Skeletal muscle satellite cell (primary cell): ENCODE data around the gene KCNB1.
A peak's percentile ranks its signal among the peaks of the same experiment; 100 is the strongest.

Experiments used
- H3K27me3 ChIP-seq: 2 replicates; pipeline ENCODE4 v1.7.0; 2013; ENCODE audit warnings: low read length; ENCODE audit not compliant: control insufficient read depth, insufficient read depth
- H3K36me3 ChIP-seq: 2 replicates; pipeline ENCODE4 v1.7.0; 2013; ENCODE audit warnings: mild to moderate bottlenecking, control low read depth, low read length; ENCODE audit not compliant: insufficient read depth
- H3K4me1 ChIP-seq: 2 replicates; pipeline ENCODE4 v1.7.0; 2013; ENCODE audit warnings: low read length; ENCODE audit not compliant: control insufficient read depth, insufficient read depth
- H3K4me2 ChIP-seq: 2 replicates; pipeline ENCODE4 v1.7.0; 2013; ENCODE audit warnings: mild to moderate bottlenecking, low read length
- H3K4me3 ChIP-seq: 2 replicates; pipeline ENCODE4 v1.7.0; 2013; ENCODE audit warnings: low read length
- H3K9ac ChIP-seq: 2 replicates; pipeline ENCODE4 v1.7.0; 2013; ENCODE audit warnings: mild to moderate bottlenecking, low read depth, low read length, moderate library complexity
- H3K9me3 ChIP-seq: replicated peaks from 2 replicates; pipeline ENCODE4 v1.7.0; 2013; ENCODE audit warnings: mild to moderate bottlenecking, control low read depth, low read length

KCNB1 gene

DNA sequence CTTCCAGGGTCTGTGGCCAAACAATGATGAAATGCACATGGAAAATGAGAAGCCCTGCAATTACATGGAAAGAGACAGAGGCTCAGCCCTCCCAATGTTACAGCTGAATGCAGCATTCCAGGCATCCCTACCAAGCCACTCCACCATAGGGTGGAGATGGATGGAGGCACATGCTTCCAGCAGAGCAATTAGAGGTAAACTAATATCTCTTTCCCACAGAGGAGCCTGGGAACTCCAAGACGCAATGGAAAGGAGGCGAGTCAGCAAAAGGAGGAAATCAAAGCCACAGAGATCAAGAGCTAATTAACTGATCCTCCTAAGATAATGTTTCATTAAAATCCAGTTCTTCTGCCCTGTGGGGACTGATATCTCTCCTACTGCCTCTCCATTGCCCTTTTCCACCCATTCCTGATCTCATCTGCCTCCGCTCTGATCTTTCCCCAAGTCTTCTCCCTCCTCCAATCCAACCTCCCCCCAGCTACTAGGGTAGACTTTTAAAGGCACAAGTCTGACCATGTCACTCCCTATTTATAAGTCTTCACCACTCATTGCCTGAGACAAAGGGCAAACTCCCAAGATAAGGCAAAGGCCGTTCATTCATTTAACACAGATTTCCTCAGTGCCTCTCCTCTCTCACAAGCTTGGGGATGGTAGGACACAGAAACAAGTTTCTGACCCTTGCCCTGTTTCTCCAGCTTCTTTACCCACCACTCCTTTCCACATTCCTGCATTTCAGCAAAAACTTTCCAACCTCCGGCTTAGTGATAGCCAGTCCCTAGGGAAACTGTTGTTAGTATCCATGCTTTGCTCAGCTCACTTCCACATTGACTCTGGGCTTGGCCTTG lies 14.3 kb upstream of the KCNB1 start:
- H3K36me3 ChIP-seq: no peaks in the 10 kb centered on the region
- H3K9ac ChIP-seq: no peak overlapping the region
- no peaks in the 10 kb centered on the region for H3K4me1 ChIP-seq
- H3K27me3 ChIP-seq: peaks cover 44% of the 10 kb centered on the region
- no peak overlapping the region for H3K4me3 ChIP-seq
- H3K4me2 ChIP-seq: no peak overlapping the region
- H3K9me3 ChIP-seq: no peaks in the 10 kb centered on the region

GRCh38 chr20:49496043-49496442 lies 13.6 kb upstream of the KCNB1 start:
- Histone ChIP-seq H3K4me1 (no peaks in the 10 kb centered on the region), H3K4me3 (no peak overlapping the region), H3K4me2 (no peak overlapping the region), H3K9ac (no peak overlapping the region), H3K9me3 (no peaks in the 10 kb centered on the region), H3K36me3 (no peaks in the 10 kb centered on the region), H3K27me3 (peaks cover 42% of the 10 kb centered on the region)

DNA sequence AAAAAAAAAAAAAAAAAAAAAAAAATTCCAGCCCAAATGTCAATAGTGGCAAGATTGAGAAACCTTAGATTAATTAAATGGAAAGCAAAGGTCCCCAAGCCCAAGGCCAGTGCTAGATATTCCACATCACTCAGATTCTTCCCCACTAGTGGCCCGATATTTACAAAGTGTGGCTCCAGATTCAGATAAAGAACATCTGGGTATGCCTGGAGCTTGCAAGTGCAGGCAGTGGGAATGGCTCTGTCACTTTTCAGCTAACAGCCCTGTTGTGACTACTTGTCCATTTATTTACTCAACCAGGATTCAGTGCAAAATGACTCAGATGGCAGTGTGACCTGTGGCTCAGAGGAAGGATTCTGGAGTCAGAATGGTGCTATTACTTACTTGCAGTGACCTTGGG lies 8.2 kb upstream of the KCNB1 start:
- Histone ChIP-seq H3K9me3 (no peaks in the 10 kb centered on the region), H3K36me3 (no peaks in the 10 kb centered on the region), H3K9ac (no peak overlapping the region), H3K4me3 (no peak overlapping the region), H3K27me3 (peaks cover 54% of the 10 kb centered on the region), H3K4me2 (no peak overlapping the region), H3K4me1 (no peaks in the 10 kb centered on the region)

DNA sequence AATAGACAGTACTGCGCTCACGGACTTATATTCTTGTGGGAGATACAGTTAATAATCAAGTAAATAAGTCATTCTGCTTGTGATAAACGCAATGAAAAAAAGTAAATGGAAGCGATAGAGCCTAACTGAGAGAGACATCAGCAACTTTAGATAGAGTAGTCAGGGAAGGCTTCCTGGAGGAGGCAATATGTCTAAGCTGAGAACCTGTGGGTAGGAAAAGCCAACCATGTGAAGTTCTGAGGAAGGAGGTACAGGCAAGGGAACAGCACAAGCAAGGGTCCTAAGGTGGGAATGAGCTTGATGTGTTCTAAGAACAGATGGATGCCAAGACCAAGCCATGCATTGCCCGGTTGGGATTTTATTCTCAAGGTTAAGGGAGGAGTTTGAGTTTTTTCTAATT lies 7.2 kb upstream of the KCNB1 start:
- no peak overlapping the region for H3K4me2 ChIP-seq
- no peaks in the 10 kb centered on the region for H3K36me3 ChIP-seq
- no peaks in the 10 kb centered on the region for H3K9me3 ChIP-seq
- H3K4me3 ChIP-seq: no peak overlapping the region
- H3K4me1 ChIP-seq: no peaks in the 10 kb centered on the region
- H3K9ac ChIP-seq: no peak overlapping the region
- H3K27me3 ChIP-seq: peaks cover 62% of the 10 kb centered on the region

DNA sequence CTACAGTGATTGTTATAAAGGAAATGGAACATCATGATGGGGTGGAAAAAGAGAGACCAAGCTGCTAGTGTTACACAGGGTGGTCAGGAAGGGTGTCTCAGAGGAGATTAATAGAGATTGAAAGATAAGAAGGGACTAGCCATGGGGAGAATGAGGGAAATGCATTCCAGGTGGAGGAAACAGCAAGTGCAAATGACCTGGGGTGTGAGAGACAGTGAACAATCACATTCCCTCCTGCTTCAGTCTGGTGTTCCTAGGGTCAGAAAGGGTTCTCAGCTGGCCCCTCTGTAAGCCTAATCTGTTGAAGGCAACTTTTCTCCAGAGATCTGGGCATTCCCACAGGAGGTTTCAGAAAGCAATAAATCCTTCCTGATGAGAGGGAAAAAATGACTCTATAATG lies 3.6 kb upstream of the KCNB1 start:
- H3K36me3 ChIP-seq: no peaks in the 10 kb centered on the region
- H3K9me3 ChIP-seq: no peaks in the 10 kb centered on the region
- H3K27me3 ChIP-seq: peaks cover 52% of the 10 kb centered on the region
- H3K9ac ChIP-seq: no peak overlapping the region
- no peak overlapping the region for H3K4me3 ChIP-seq
- H3K4me2 ChIP-seq: no peak overlapping the region
- peaks cover 8% of the 10 kb centered on the region for H3K4me1 ChIP-seq

- Histone ChIP-seq H3K4me1 (peaks cover 8% of the 10 kb centered on the region), H3K9ac (no peak overlapping the region), H3K27me3 (peaks cover 49% of the 10 kb centered on the region), H3K36me3 (no peaks in the 10 kb centered on the region), H3K9me3 (no peaks in the 10 kb centered on the region), H3K4me3 (no peak overlapping the region), H3K4me2 (no peak overlapping the region)
Observed at GRCh38 chr20:49485563-49485962, 3.1 kb upstream of the KCNB1 start.

DNA sequence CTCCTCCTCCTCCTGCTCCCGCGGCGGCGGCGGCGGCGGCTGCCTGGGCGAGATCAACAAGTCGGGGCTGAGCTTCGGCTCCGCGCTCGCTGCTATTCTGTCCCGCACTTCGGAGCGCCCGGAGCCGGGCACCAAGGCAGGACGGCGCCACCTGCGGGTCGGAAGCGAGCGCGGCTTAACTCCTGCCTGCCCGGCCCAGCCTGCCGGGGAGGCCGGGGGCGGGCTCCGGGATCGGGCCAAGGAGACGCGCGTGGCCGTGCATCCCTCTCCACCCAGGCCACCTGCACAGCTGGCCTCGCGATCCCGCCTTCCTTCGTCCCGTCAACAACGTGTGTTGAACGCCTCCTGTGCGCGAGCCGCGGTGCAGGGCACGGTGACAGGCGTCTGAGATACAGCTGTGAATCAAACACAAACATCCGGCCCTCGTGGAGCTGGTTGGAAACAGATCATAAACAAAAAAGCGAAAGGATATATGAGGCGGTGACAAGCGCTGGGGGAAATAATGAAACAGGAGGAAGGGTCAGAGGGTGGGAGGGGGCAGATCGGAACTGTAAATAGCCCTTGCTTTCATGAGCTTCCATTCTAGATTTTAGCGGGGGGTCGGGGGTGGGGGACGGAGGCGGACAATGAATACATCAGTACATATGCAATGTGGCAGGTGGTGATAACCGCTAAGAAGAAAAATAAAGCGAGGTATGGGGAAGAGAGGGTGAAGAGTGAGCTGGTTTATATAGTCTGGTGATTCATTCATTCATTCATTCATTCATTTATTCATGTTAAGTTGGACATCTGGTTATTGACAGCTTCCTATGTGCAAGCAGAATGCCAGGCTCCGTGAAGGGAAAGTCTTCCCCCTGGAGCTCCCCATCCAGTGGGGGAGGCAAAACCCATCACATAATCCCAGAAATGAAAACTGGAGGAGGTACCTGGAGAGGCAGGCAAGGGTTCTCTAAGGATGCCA lies 2.0 kb upstream of the KCNB1 start:
- H3K9ac ChIP-seq: peak overlapping the region; percentile 4
- H3K36me3 ChIP-seq: no peaks in the 10 kb centered on the region
- H3K4me1 ChIP-seq: peaks cover 8% of the 10 kb centered on the region
- peak overlapping the region; percentile 82 for H3K4me3 ChIP-seq
- H3K9me3 ChIP-seq: no peaks in the 10 kb centered on the region
- H3K27me3 ChIP-seq: peaks cover 46% of the 10 kb centered on the region
- H3K4me2 ChIP-seq: peak overlapping the region; percentile 100

- Histone ChIP-seq H3K27me3 (peaks cover 41% of the 10 kb centered on the region), H3K36me3 (no peaks in the 10 kb centered on the region), H3K9ac (peak overlapping the region; percentile 56), H3K4me2 (peak overlapping the region; percentile 100), H3K4me1 (peaks cover 8% of the 10 kb centered on the region), H3K4me3 (peak overlapping the region; percentile 82), H3K9me3 (no peaks in the 10 kb centered on the region)
Observed at GRCh38 chr20:49483696-49484123, 1.2 kb upstream of the KCNB1 start.

DNA sequence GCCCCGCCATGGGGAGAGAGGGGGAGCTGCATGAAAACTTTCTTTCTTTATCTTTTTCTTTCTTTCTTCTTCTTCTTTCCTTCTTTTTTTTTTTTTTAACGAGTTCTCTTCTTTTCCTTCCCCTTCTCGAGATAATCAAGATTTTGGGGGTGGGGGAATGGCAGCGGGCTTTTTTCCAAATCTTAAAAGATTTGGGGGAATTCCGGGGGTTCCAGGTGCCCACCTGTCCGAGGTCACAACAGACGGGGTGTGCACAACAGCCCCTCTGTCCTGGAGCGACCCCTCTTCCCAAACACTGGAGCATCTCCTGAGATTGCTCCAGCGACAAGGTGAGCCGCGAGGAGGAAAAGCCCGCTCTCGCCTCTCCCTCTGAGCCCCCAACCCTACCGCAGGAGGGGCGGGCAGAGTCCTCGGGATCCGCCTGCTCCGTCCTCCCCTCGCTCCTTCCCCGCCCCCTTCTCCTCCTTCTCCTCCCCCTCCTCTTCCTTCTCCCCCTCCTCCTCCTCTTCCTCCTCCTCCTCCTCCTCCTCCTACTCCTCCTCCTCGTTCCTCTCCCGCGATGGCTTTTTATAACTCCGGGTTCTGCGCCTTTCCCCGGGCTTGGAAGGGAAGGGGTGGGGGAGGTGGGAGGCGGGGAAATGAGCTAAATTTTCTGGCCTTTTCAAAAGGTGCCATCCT lies 689 bp upstream of the KCNB1 start:
- peak overlapping the region; percentile 82 for H3K4me3 ChIP-seq
- no peaks in the 10 kb centered on the region for H3K36me3 ChIP-seq
- H3K27me3 ChIP-seq: peaks cover 39% of the 10 kb centered on the region
- peaks cover 8% of the 10 kb centered on the region for H3K4me1 ChIP-seq
- peak overlapping the region; percentile 100 for H3K4me2 ChIP-seq
- H3K9ac ChIP-seq: peak overlapping the region; percentile 56
- no peaks in the 10 kb centered on the region for H3K9me3 ChIP-seq

DNA sequence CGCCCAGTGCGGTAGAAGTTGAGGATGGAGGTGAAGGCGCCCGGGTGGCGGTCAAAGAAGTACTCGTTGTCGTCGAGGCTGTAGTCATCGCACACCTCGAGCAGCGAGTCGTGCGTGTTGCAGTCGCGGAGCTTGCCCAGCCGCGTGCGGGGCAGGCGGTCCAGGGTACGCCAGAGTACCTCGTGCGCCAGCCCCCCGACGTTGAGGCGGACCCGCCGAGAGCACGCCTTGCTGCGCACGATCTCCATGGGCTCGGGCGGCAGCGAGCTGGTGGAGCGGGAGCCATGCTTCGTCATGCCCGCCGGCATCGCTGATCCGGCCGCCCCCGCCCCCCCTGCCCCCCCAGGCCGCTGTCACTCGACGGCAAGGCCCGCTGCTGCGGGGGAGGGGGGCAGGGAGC lies 295 bp downstream of the KCNB1 start:
- peaks cover 8% of the 10 kb centered on the region for H3K4me1 ChIP-seq
- H3K4me3 ChIP-seq: no peak overlapping the region
- H3K27me3 ChIP-seq: peaks cover 37% of the 10 kb centered on the region
- H3K9ac ChIP-seq: no peak overlapping the region
- H3K9me3 ChIP-seq: no peaks in the 10 kb centered on the region
- H3K36me3 ChIP-seq: no peaks in the 10 kb centered on the region
- no peak overlapping the region for H3K4me2 ChIP-seq

DNA sequence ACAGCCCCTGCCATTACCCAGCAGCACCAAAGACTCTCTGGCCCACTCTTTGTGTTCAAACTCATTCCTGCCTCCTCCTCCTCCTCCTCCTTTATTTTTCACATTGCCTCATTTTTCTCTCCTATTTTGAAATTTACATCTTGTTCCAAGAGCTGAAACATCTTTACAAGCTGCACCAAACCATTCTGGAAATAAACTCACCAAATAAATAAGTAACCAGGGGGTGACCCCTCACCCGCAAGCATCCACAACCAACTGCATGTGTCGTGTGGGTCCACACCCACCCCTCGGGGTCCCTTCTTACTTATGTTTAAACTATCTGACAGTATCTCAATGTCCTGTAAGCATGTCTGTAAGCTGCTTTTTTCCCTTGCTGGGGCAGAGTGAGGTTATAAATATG lies 1.4 kb downstream of the KCNB1 start:
- Histone ChIP-seq H3K36me3 (no peaks in the 10 kb centered on the region), H3K4me3 (no peak overlapping the region), H3K9me3 (no peaks in the 10 kb centered on the region), H3K9ac (no peak overlapping the region), H3K4me1 (peaks cover 8% of the 10 kb centered on the region), H3K4me2 (no peak overlapping the region), H3K27me3 (peaks cover 26% of the 10 kb centered on the region)
